ENCODE measurements around the gene ANKS1B.

The ANKS1B gene

DNA sequence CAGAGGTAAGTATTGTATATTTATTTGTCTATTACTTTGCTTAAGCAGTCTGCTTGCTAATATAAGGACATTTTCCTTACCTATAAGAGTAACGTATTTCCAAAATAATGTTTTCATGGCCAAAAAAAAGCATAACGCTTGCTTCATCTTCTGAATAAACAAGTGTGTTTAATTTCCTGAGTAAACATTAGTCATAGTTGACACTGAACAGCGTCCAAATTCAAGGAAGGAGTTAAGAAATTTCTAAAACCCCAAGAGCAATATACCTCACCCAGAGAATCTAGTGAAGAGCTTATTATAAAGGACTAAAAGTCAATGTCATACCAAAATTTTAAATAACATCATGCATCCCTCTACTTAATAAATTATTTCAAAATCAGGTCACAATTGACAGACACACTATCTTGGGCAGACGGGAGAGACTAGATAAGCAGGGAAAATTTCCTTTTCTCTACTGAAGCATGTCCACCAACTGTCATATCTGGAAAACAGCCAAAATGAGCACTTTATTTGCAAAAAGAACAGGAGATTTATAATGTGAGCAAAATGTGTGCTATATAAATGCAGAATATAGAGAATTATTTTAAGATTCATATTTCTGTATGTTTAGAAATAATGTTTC, 25.1 kb downstream of the ANKS1B start:
- no peak for DNase-seq

DNA sequence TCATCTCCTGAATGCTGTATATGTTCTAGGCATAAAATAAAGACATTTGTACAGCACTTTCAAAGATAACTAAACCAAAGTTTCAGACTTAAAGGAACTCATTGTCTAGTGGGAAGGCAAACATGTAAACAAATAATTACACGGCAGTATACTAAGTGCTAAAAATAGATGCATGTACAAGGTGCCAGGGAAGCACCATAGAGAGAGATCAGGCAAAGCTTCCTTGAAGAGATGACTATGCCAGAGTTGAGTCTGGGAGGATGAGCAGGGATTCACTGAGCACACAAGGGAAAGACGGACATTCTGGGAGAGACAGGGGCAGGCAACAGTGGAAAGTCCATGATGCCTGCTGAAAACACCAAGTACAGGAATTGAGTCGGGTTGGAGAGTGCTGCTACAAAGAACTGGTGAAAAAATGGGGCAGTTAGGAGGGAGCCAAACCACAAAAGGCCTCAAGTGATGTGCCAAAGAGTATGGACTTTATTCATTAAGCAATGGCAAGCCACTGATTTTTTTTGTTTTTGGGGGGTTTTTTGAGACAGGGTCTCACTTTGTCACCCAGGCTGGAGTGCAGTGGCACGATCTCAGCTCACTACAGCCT, 26.8 kb downstream of the ANKS1B start:
- DNase-seq: no peak

DNA sequence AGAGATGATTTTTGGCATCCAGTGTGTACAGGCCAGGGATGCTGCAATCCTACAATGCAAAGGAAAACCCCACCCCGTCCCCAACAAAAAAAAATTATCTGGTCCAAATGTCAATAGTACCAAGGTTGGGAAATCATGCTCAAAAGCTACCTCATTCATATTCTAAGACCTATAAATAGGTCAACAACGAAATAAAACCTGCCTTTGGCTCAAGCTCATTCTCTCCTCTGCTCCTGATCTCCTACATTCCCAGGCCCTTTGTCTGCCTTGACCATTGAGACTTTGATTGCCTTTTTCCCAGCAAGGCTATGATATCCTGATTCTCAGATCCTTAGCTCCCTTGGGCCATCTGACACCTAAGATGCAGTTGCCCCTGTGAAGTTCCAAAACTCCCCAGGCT, 30.0 kb downstream of the ANKS1B start:
- DNase-seq: no peak

DNA sequence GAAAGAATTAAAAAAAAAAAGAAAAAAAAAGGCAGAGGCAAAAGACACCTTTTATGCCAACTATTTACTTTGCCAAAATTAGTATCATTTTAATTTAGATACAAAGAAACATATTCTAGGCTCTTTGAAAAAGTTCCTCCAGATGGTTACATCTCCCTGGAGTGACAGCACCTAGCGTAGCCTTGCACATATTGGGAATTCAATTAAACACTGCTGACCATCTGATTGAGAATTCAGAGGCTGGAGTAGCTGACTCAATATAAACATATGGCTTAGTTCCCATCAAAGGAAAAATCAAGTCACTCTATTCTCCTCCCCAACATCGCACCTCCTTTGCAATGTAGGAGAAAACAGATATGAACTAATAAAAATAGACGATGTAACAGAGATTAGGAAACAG, 36.4 kb downstream of the ANKS1B start:
- no peak for DNase-seq

DNA sequence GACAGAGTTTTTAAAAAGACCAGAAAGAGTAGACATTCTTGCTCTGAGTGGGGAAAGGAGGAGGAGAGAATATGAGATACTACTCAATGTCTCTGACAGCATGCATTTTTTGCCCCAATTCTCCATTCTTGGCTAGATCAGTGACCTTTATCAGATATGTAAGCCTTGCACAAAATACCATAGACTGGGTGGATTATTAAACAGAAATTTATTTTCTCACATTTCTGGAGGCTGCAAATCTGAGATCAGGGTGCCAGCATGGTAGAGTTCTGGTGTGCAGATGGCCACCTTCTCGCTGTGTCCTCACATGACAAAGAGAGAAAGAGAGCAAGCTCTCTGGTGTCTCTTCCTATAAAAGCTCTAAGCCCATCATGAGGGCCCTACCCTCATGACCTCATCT, 38.6 kb downstream of the ANKS1B start:
- DNase-seq: no peak

DNA sequence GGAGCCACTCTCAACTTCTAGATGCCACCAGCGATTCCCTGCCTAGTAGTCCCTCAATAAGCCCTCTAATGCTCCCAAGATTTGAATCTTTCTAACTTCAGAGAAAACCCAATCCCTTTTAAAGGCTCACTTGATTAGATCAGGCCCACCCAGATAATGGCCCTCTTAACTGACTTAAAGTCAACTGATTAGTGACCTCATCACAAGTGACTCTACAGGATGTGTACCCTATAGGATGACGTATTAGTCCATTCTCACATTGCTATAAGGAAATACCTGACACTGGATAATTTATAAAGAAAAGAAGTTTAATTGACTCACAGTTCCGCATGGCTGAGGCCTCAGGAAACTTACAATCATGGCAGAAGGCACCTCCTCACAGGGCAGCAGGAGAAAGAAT, 49.1 kb downstream of the ANKS1B start:
- no peak for DNase-seq

DNA sequence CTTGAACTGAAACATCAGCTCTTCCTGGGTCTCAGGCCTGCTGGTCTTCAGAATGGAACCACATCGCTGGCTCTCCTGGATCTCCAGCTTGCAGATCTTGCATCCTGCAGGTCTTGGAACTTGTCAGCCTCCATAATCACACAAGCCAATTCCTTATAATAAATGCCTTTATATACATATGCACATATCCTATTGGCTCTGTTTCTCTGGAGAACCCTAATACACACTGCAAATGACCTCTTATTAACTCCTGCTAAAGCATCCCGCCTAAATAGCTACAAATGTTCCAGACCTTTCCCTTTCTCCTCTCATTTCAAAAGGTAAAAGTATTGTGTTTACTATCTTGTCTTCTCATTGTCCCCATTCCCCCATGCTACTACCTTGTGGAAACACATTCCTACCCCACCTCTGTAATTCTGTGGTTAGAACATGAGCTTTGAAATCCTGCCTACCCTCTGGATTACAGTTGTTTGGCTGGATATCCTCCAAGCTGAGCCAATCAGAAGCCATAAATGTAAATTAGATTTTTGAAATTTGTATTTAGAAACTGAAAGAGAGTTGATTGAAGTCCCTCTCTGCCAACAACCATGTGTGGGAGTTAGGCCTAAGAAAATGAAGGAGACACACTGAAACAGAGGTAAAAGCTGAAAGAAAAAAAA, 58.1 kb downstream of the ANKS1B start:
- no peak for DNase-seq

DNA sequence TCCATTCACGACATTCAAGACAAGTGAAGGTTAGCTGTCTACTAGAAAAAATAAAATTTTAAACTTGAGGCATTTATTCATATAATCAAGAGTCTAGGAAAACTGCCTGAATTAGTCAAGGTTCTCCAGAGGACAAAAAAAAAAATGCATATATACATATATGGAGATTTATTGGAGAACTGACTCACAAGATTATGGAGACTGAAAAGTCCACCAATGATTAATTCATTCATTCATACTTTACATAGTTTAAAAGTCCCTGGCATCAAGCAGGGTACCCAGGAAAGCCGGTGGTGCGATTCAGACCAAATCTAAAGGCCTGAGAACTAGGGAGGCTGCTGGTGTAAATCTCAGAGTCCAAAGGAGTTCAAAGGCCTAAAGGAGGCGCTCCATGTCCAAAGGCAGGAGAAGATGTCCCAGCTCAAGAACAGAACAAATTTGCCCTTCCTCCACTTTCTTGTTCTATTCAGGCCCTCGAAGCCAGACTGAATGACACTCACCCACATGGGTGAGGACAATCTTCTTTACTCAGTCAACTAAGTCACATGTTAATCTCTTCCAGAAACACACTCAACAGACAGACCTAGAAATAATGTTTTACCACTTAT, 64.3 kb downstream of the ANKS1B start:
- DNase-seq: no peak

DNA sequence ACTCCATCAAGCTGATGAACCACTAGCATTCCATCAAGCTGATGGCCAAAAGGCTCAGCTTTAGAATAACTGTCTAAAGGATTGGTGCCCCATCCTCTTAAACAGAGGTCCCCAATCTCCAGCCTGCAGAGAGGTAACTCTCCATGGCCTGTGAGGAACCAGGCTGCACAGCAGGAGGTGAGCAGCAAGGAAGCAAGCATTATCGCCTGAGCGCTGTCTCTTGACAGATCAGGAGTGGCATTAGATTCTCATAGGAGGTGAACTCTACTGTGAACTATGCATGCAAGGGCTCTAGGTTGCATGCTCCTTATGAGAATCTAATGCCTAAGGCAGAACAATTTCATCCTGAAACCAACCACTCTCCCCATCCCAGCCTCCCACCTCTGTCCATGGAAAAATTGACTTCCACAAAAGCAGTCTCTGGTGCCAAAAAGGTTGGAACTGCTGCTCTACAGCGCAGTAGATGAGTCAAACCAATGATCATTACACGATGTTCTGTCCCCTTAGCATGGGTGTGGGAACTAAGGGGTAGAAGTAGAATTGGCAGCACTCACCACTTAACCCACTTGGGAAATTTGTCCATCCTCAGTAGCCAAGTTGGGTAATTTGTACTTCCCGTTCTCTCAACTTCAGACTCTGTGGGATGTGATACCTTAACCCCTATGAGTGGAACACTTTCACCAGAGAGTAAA, 66.9 kb downstream of the ANKS1B start:
- no peak for DNase-seq

DNA sequence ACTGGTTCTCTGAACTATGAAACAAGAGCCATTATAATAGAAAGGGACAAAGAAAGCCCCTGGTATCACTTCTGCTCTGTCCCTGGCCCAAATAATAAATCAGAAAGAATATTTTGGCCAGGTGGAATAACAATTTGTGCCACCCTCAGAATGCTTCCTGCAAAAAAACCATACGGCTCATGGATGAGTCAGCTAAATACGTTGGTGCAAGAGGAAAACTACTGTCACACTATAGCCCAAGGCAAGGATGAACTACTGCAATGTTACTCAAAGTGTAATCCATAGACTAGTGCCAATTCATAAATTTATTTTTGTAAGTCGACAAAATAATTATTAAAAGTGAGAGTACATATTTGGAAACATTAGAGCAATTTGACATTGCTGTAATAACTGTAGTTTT, 68.2 kb downstream of the ANKS1B start:
- no peak for DNase-seq

DNA sequence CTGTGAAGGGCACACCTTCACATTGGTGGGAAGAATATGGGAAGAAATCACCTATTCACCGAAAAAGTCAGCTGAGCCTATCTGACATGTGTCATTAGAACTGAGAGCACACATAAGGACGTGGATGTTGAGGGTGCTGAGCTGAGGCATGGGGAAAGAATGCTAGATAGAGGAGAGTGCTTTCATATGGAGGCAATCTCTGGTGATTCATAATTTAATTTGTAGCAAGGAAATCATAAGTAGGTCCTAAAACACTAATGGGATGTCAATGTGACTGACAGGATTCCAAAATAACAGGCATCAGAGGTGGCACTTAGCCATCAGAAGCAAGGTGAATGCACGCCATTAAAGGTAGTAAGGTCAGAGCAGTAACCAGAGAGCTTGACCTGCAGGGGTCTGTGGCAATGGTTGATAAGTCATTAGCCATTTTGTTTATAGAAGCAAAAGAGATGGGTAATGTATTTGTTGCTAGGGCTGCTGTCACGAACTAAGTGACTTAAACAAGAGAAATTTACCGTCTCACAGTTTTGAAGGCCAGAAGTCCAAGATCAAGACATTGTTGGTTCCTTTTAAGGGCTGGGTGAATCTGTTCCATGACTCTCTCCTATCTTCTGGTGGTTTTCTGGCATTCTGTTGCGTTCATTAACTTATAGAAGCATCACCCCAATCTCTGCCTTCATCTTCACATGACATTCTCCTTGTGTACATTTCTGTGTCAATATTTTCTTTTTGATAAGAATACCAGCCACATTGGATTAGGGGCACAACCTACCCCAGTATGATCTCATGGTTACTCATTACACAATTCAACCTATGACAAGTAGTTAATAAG, 69.3 kb downstream of the ANKS1B start:
- no peak for DNase-seq

DNA sequence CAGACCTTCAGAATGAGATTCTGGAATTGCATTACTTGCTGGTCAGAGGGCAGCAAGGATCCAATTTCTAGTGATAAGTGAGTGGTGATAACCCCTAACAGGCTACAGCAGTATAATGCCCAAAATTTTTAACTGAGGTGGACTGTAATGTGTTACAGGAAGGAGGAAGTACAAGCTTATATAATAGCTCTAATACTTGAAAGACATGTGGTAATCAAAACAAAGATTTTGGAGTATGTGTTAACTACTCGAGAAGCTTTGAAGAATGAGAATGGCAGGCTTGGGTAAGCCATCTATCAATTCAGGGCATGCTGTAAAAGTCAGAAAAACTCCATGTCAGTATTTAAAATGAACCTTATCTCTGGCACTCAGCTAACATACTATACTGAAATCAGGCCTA, 70.5 kb downstream of the ANKS1B start:
- DNase-seq: no peak

DNA sequence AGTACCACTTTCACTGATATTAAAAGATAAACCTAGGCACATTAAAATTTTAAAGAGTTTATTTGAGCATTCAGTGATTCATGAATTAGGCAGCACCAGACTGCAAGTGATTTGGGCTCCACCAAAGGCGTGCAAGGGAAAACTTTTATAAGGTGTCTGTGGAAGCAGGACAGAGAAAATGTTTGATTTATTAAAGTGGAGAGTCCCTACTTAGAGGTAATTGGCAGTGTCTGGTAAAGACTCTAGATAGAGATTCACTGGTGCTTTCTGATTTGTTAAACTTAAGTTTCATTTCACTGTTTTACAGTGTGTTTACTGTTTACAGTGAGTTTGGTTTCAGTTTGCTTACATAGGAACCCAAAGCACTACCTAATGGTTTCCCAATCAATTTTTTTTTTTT, 72.8 kb downstream of the ANKS1B start:
- DNase-seq: peak in 1 of 3 donors; percentile 20

DNA sequence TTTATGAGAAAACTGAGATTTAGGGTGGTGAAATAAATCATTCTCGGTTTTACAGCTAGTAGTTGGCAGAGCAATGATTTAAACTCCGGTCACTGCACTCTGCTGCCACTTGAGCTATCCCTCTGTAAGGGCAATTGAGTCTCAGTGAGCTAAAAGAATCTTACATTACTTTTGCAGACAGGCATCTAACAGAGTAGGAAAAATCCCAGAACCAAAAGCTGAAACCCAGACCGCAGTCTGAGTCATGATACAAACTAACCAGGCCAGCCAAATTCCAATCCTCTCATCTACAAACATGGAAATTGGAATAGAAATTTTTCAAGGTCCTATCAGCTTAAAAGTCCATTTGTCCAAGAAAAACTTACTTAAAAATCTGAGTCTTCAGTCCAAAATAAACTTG, 73.7 kb downstream of the ANKS1B start:
- DNase-seq: no peak

DNA sequence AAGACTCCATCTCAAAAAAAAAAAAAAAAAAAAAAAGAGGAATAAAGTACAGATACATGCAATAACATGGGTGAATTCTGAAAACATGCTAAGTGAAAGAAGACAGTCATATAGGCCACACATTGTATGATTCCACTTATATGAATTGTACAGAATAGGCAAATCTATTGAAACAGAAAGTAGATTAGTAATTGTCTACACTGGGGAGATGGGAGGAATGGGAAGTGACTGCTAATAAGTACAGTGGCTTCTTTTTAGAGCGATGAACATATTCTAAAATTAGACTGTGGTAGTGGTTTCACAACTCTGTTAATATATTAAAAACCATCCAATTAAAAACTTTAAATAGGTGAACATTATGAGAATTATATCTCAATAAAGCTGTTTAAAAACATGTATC, 74.4 kb downstream of the ANKS1B start:
- DNase-seq: no peak

DNA sequence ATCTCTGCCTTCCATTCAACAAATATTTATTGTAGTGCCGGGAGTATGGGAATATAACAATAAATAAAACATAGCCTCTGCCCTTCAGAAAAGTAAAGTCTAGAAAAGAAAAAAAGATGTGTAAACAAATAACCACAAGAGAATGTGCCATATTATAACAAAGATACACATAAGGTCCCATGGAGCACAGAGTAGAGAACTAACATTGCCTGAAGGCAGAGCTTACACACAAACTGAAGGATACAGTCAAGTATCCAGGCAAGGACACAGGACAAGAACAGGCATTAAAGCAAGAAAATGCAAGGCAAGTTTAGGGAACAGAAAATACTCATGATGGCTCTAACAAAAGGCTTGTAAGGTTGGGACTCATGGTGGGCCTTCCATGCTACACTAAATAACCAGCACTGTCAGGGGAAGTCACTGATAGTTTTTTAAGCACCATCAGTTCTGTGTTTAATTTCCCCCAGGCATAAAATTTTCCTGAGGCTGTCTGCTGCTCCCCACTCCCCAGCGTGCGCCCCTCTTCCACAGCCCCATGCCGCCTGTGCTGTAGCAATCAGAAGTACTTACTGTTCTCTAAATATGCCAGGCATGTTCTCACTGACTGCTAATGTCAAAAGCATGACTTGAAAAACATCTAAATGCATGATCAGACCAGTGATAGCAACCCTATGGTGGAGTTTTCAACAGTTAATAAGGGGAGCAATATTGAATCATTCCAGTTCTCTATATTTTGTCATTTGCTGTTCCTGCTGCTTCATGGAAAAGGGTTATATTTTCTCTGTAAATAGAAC, 77.8 kb downstream of the ANKS1B start:
- DNase-seq: no peak

DNA sequence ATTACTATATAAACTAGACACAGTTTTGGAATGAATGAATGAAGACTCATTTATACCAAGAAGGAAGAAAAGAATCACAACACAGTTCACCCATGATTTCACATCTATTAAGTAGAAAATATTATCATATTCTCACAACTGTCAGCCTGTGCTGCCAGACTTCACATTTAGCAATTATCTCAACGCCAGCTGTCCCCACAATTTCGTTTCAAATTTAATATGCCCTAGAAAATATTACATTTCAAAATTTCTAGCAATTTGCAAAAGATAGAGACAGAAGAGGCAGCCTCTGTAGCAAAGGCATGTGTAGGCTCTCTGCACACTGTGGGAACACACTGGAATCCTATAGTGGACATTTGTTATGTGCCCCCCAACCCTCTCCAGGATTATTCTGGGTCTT, 83.6 kb downstream of the ANKS1B start:
- no peak for DNase-seq

DNA sequence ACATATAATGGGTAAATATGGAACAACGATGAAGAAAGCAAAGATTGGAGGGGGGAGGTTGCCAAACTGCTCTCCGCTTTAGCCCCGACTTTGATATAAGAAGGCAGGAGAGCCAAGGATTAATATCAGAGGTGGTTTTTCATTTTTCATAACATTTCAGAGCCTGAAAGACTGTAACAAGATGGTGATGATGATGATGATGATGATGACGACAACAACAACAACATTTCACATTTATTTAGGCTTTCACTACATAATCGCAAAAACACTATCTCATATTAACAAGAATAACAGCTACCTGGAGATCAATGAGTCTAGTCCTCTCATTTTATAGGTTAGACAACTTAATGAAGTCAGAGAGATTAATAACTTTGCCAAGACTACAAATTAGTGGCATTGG, 86.1 kb downstream of the ANKS1B start:
- DNase-seq: no peak

DNA sequence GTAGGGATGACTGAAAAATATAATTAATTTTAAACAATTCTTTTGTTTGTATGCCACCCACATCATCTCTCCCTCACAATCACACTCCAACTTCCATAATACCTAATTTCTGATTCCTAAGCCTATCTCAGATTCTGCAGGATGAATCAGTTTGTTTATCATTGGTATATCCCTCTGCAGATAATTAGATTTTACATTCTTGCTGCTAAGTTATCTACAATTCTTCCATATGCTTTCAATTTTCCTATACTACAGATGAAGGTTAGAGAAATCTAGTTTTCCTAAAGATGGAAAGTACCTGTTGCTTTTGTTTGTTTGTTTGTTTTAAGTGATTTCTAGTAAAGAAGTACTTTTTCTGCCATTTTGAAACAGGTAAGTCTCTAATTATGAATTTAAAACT, 105.3 kb downstream of the ANKS1B start:
- no peak for DNase-seq

DNA sequence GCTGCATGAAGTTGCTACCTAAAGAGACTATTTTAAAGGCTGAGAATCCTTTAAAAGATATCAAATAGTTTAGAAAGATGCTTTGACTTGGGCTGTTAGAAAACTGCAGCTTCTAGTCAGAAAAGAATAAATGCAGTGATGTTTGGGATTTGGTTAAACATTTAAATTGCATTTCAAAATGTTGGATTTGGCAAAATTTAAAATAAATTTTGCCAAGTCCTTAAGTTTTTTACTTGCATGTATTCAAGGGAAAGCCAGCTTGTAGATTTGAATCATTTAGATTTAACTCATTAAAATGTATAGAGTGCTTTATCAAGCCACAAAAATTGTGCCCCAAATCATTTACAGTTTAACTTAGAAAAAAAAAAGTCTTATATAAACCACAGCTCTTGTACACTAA, 109.7 kb downstream of the ANKS1B start:
- DNase-seq: no peak

DNA sequence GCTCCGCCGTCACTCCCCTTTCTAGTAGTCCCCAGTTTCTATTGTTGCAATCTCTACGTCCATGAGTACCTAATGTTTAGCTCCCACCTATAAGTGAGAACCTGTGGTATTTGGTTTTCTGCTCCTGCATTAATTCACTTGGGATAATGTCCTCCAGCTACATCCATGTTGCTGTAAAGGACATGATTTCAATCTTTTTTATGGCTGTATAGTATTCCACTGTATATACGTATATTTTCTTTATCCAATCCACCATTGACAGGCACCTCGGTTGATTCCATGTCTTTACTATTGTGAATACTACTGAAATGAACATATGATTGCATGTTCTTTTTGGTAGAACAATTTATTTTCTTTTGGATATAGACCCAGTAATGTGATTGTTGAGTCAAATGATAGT, 114.7 kb downstream of the ANKS1B start:
- DNase-seq: no peak

DNA sequence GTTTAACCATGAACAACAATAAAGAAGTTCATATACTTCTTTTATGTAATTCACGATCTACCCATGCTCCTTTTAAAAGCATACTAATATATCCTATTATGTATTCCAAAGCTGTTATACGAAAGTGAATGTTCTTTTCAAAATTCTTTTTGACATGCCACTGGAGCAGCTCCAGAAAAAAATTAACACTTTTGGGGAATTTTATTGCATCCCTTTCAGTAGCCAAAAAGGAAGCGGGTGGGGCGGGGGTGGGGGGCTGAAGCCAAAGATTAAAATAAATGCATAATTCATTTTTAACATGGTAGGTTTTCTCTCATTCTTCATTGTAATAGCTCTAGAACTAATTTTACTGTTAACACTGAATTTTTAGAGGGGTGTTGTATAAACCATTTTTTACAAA, 123.0 kb downstream of the ANKS1B start:
- no peak for DNase-seq

All from suppressor macrophage treated with lipopolysaccharide for 1 hour (primary cell).